ENCODE results near the gene DHX58.

The DHX58 gene

DNA sequence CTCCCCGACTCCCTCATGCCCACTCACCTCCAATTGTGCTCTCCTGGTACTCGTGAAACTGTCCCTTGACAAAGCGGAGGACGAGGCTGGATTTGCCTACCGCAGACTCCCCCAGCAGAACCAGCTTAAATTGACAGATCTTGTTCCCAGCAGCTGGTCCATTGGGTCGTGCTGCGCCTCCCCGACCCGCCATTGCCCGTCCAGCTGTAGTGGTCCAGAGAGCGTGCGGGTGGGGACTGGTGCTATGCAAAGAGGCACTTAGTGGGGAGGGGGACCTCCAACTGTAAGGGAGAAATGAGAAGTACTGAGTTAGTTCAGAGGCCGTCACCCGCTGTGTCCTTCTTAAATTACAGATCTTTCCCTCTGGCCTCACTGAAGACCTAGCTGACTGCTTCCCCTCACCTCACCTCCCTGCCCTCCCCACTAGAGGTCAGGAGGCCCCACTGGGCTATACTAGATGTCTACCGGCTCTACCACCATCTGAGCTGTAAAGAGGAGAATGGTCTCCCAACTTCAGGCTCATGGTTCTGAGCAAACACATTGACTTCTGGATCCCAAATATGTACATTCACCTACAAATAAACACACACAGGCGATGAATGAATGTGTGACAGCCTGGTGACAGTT, 17.9 kb upstream of the DHX58 start:
- DNase-seq (ENCODE audit: low spot score) (no peak), FAIRE-seq (no peak)

DNA sequence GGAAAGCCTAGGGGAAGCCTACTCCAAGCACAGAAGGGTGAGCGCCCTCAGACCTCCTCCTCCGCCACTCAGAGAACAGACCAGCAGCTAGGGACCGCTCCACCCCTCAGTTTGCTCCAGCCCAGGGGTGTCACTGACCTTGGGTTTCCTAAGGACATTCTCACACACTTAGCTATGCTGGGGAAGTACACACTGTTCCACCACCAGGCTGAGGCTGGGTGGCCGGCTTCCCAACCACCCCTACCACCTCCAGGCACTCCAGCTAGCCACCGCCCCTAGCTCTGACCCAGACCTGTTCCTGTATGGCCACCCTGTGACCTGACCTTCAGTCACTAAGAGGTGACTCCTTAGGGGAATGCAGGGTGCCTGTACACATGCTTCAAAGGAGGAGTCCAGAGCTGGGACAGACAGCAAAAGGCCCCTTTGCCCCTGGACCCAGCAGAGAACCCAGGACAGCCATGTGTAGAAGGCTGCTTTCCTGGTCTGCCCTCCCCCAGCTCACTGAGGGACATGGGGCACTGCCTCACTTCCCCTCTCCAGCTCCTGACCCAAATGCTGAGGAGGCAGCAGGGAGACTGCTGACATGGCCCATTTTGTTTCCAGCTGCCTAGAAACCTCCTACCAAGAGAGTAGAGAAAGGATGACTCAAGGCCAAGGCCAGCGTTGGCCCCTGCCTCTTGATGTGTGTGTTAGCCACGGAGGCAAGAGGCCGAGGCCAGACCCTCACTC, 16.8 kb upstream of the DHX58 start:
- no peak for FAIRE-seq
- no peak for DNase-seq (ENCODE audit: low spot score)

DNA sequence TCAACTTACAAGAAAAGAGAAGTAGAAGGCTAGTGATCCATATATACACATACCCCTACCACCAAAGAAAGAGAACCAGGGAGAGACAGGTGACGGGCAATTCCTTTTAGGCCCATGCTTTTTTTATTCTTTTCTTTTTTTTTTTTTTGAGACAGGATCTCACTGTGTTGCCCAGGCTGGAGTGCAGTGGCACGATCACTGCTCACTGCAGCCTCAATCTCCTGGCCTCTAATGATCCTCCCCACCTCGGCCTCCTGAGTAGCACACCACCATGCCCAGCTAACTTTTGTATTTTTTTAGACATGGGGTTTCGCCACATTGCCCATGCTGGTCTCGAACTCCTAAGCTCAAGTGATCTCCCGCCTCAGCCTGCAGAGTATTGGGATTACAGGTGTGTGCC, 14.9 kb upstream of the DHX58 start:
- FAIRE-seq (no peak), DNase-seq (ENCODE audit: low spot score) (no peak)

DNA sequence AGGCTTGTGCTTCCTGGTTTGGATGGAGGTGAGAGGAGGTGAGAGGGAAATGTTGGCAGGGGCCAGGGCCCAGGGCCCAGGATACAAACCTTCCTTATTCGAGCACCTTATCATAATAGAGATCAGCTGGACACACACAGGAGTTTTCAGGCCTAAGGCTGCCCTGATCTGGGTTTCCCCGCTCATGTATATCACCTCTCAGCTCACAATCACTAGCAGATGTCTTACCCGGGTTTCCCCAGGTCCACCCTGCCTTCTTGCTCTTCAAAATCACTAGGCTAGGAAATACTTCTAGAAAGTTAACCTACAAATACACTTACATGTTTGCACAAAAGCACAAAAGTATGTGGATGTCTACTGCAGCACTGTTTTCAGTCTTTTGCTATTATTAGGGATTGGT, 14.3 kb upstream of the DHX58 start:
- FAIRE-seq = no peak
- no peak for DNase-seq (ENCODE audit: low spot score)

DNA sequence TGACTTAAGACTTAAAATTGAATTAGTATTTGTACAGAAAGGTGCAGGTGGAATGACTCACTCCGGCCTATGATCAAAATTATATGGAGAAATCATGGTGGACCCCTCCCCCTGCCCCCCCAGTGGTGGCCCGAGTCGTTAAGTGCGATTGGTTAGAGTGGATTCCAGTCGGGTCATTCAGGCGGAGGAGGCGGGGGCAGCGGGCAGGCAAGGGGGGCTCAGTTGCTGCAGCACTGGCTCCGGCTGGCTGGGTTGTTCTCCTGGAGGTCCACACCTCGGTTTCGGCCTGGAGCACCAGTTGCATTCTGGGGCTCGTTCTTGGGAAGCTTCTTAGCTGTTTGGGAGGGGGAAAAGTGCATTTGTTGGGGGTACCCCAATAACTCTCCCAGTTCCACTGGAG, 13.1 kb upstream of the DHX58 start:
- DNase-seq (ENCODE audit: low spot score) = no peak
- FAIRE-seq = no peak

DNA sequence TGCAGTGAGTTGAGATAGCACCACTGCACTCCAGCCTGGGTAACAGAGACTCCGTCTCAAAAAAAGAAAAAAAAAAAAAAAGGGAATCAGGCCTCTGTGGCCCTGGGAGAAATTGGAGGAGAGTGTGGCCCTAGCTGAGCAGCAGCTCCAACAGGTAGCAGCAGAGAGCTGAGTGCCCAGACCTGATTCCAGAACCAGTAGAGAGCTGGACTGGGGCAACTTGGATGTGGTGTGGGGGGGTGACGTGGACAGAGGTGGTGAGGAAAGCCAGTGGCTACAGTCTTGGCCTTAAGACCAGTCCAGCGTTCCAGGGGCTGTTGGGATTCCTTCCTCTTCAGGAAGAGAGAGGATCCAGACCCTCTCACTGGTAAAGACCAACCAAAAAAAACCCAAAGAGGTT, 11.7 kb upstream of the DHX58 start:
- FAIRE-seq = no peak

DNA sequence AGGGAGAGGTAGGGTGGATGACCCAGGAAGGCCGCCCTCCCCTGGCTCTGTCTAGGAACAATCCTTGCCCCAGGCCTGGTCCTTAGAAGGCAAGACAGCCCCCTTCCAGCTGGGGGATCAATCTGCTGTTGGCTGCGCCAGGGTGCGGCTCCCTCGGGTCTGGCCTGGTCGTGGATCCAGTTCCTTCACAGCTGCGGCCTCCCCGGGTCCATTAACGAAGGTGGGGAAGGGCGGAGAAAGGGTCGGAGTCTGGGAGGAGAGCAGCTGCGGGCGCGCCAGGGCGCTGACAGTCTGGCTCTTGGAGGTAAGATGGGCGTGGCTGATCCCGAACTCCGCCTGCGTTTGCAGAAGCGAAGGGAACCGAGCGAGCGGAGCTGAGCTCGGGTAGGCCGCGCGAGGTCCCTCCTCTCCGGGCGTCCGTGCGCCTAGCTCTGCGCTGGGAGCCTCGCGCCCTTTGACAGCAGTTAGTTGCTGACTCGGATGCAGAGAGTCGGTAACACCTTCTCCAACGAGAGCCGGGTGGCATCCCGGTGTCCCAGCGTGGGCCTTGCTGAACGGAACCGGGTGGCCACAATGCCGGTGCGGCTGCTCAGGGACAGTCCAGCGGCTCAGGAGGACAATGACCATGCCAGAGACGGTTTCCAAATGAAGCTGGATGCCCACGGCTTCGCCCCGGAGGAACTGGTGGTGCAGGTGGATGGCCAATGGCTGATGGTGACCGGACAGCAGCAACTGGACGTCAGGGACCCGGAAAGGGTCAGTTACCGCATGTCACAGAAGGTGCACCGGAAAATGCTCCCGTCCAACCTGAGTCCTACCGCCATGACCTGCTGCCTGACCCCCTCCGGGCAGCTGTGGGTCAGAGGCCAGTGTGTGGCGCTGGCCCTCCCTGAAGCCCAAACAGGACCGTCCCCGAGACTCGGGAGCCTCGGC, 10.1 kb upstream of the DHX58 start, which contains the start of gene HSPB9:
Gene HSPB9, plus strand, starts transcription at position 434 of the 933 bp plus-strand sequence. Its CDS starts 47 bp downstream, at position 481.
- FAIRE-seq (no peak), DNase-seq (ENCODE audit: low spot score) (no peak)

More for the DNA sequence above, 11.7 kb upstream of the DHX58 start:
- DNase-seq (ENCODE audit: low spot score) = no peak

DNA sequence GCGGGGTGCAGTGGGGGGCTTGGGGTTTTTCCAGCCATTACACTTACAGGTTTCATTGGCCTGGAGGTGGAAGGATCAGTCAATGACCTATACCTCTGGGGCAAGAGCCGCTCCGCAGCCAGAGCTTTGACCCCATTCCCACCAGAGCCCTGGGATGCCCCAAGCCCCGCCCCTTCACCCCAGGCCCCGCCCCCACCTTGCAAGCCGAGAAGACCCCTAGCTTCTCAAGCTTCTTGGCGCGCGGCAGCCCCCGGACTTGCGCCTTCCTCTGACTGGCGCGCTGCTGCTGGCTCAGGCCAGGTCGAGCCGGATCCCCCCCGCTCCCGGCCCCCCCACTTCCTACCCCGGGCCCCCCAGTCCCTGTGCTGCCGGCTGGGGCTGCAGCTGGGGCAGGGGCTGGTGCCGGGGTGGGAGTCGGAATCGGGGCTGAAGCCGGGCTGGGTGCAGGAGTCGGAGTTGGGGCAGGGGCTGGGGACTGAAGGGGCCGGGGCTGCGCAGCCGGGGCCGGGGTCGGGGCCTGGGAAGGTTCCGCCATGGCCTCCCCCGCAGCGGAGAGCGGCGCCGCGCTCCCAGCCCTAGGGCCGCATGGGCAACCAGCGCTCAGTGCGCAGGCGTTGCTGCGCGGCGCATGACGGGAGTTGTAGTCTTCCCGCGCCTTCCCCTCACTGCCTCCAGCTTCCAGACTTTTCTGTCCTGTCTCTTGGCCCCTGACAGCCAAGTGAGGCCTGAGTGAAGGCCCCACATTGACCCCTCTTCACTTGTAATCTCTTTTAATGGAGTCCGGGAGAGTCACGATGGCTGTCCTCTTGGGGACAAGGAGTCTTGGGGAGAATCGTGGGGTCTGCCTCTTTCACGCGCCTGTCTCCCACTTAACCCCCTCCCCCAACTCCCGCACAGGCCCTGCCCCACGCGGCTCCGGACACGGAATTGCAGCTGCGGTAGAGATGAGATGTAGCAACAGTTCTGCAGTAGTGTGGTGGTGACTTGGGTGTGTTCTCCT, 8.6 kb upstream of the DHX58 start, which contains the start of gene KAT2A:
Gene KAT2A, minus strand, starts transcription at position 598 of the 1,000 bp plus-strand sequence. Its CDS starts 63 bp downstream, at position 535.
- DNase-seq (ENCODE audit: low spot score) (peak; percentile 98), FAIRE-seq (peak; percentile 95)

DNA sequence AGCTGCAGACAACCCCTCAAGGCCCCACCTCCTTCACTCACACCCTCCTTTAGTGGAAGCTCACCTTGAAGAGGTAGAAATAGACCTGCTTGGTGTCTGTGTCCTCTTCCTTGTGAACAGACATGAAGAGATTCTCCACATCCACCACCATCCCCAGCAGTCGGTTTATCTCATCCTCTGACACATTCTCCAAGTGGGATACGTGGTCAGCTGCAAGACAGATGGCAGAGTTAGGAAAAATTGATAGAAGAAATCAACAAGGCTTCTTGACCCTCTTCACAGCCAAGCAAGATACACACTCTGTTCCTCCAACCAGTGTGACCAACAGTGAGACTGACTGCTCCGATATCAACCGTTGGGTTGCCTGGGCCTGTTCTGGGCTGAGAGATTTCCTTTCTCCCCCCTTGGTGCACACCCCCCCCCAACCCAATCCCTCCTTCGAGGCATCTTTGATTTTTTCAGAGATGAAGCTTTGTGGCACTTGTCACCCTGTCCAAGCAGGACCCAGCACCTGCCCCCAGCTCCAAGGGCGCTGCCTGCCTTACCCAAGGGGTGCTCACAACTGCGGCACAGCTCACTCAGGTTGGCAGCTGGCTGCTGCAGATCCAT, 7.8 kb upstream of the DHX58 start:
- DNase-seq (ENCODE audit: low spot score) = no peak
- no peak for FAIRE-seq

DNA sequence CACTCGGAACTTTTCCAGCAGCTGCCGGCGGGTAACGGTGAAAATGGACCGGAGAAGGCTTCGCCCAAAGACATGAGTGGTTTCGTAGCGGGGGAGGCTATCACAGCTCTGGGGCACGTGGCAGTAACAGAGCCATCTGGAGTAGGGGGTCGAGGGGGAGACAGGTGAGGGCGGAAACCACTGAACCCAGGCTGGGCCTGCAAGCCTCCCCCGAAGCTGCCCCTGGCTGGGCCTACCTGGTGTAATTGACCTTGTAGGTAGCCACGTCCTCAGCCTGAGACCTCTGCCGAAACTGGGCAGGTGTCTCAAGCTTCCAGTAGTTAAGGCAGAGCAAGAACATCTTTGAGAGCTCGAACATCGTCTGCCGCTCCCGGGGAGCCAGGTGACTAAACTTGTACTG, 6.8 kb upstream of the DHX58 start:
- FAIRE-seq = no peak
- DNase-seq (ENCODE audit: low spot score) = no peak

DNA sequence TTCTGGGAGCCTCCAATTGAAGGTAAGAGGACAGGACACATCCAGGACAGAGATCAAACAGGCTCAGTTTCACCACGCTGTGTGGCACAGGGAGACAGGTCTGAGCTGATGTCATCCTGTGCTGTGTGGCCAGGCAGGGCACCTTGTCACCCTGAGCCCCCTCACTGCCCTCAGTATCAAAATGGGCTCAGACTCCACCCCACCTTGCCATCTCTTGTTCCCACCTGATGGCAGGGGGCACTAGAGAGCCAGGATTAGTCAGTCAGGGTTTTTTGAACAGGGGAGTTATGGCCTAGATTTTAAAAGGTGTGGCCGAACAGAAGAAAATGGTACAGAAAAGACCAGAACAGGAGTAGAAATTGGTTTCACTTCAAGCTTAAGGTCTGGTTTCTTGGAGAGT, 6.0 kb upstream of the DHX58 start:
- FAIRE-seq (peak; percentile 73), DNase-seq (ENCODE audit: low spot score) (peak; percentile 53)

DNA sequence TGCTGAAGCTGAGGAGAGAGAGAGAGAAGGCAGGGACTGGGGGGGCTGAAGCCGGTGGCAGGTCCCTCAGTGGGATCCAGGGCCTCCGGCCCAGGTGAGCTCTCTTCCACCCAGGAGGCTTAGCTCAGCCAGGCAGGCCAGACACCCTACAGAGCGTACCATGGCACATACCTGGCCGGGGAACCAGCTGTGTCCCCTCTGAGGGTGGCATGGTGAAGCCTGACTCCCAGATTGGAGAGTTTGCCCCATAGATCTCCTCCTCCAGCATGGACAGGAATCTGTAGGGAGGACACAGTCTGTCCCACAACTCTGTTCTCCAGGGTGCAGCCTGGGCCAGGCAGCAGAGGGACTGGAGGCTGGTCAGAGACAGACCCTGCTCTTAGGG, 5.6 kb upstream of the DHX58 start:
- DNase-seq (ENCODE audit: low spot score) (no peak), FAIRE-seq (no peak)

DNA sequence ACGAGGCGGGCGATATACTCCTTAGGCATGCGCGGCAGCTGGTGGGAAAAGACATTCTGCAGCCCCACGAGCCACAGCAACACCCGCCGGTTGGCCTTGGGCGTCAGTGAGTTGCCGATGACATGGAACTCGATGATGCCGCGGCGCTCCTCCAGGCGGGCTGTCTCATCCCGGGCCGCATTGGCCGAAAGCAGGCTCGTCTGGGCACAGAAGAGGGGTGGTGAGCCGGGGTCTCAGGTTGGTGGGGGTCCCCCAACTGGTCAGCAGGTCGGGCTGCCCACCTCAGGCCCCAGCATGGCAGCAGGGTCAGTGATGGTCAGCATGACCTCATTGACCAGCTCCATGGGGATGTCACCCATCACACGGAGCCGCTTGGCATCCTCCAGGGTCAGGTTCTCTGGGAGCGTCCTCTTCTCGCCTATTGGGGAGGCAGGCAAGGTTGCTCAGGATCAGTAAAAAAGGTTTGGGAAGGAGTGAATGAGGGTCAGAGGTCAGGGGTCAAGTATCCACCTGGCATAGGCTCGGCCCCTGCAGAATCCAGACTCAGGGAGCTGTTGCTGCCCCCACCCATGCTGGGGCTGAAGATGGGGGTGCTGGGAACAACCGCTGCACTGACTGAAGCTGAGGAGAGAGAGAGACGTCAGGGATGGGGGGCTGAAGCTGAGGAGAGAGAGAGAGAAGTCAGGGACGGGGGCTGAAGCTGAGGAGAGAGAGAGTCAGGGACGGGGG, 5.0 kb upstream of the DHX58 start:
- DNase-seq (ENCODE audit: low spot score) (no peak), FAIRE-seq (no peak)

DNA sequence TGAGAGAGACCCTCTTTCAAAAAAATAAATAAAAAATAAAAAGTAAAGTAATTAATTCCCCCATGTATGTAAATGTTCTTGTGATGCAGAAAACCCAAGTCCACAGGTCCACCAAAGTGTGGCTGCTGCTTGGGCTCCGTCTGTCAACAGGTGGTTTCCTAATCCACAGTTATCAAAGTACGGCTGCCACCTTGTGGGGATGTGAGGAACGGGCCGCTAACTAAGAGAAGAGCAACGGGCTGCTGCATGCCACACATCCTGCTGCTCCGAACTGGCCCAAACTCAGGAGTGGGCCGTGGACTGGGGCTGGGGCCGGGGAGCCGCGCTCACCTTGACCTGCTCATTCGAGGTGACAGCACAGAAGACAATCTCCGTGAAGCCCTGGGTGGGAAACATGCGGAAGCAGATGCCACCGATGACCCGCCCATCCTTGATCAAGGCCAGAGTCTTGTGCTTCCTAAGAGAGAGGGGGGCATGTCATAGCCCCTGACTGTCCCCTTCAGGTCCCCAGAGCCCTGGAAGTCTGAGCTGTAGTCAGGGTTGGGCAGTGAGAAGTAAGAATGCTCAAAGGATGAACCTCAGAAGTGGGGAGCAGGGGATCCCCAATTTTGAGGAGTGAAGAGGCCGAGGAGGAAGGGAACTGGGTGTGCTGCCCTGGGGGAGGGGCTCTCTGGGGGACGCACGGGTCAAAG, 4.3 kb upstream of the DHX58 start:
- FAIRE-seq = peak; percentile 92
- DNase-seq (ENCODE audit: low spot score) = peak; percentile 79

DNA sequence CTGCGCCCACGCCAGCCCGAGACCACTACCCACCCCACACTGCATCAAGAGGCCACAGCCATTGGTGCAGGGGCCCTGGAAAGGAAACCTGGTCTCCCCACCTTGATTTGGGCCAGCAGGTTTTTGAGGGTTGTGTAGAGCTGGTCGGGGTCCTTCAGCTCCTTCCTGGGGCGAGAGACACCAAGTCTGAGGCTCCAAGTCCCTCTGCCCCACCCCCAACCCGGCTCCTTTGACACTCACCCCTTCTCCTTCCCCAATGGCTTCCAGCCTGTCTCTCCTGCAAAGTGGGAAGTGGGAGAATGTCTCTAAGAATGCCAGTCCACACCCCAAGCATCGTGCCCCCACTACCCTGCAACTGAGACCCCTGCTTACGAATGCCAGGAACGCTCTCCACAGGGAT, 1.6 kb upstream of the DHX58 start:
- FAIRE-seq (no peak), DNase-seq (ENCODE audit: low spot score) (no peak)

DNA sequence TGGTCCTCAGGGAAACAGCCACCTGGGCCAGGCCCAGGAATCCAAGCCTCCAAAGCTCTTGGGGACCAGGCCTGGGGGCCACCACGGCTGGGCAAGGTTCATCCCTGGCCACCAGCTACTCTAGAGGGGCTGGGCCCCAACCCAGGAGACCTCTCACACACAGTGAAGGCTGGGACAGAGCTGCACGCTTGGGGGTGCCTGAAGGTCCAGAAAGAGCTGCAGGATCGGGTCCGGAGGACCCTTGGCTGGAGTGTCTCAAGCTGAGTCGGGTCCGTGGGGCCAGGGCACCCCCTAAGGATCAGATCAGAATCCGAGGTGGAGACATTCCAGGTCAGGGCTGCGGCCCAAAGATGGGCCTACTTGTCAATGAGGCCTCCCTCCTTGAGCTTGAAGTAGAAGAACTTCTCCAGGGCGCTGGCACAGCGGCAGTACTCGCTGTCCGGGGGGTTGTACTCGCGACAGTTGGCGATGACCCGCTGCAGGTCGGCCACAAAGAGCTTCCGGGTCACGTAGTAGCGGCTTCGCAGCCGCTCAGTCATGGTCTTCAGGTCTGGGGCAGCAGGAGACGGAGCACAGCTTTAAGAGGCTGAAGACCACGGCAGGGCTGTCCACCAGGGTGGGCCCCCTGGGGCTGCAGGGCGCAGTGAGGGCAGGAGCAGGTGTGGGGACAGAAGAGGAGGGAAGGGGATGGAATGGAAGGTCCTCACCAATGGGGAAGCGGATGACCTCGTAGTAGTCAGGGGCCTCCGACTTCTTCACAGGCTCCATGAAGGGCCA, 967 bp upstream of the DHX58 start:
- DNase-seq (ENCODE audit: low spot score) = no peak
- no peak for FAIRE-seq

DNA sequence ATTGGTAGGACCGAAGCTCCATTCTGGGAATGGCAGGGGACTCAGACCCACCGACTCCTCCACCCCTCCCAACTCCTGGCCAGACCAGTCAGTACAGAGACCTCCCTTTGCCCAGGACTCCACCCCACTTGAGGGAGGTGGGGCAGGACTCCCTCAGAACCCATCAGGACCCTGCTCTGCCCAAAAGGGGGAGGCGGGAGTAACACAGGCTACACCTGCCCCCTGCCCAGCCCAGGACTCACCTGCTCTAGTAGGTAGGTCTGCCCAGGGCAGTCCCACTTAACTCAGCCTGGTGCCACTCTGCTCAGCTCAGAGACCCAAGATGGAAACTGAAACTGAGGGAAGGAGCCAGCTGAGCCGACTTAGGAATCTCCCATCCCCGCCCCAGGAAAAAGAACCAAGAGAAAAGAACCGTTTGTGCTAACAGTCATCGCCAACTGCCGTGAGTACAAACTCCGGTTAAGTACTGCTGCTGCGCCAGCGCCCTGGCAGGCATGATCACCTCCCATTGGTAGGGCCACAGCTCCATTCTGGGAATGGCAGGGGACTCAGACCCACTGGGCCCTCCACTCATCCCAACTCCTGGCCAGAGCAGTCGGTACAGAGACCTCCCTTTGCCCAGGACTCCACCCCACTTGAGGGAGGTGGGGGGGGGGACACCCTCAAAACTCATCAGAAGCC, 503 bp downstream of the DHX58 start:
- FAIRE-seq (no peak), DNase-seq (ENCODE audit: low spot score) (no peak)

DNA sequence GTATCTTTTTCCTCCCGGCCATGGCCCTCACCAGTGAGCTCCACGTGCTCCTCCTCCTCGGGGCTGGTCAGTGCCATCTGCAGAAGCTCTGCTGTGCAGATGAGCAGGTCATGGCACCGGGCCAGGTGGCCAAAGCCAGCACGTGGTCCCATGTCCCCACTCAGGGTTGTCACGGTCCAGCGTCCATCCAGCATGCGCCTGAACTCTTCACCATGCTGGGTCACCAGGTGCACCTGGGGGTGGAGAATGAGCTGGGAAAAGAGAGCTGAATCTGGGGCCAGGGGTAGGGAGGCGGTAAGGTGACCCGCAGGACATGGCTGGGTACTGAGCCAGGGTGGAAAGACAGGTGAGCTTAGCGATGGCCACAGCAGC, 1.3 kb downstream of the DHX58 start:
- DNase-seq (ENCODE audit: low spot score) = no peak
- FAIRE-seq = no peak

Measured in urothelium cell line (cell line).